ENCODE results near the gene AARSD1.

Gene AARSD1

GRCh38 chr17:42913981-42914617, 50.2 kb downstream of the AARSD1 start:
- H4K20me1 ChIP-seq (ENCODE audit: control insufficient read depth, insufficient read depth, low read depth, low read length): no peaks in the 10 kb centered on the region
- H3K36me3 ChIP-seq (ENCODE audit: control insufficient read depth, low read length): no peaks in the 10 kb centered on the region
- no peaks in the 10 kb centered on the region for H3K9me3 ChIP-seq (ENCODE audit: control insufficient read depth, insufficient read depth, low read length)
- no peaks in the 10 kb centered on the region for H3F3A ChIP-seq (ENCODE audit: control insufficient read depth, insufficient read depth)
- H3K4me2 ChIP-seq (ENCODE audit: low read length): no peak overlapping the region
- no peak overlapping the region for H3K27ac ChIP-seq (ENCODE audit: low read depth, low read length)
- peaks cover 5% of the 10 kb centered on the region; the same call in 1 of the 2 replicates for H3K27me3 ChIP-seq (ENCODE audit: control insufficient read depth, low read length)
- TF ChIP-seq EZH2phosphoT487 (IDR thresholded peaks at IDR 0.05; ENCODE audit: borderline replicate concordance, low read length) (no peak), CTCF (IDR thresholded peaks at IDR 0.05; ENCODE audit: low read depth, low read length, poor library complexity, severe bottlenecking) (no peak)
- H3K4me3 ChIP-seq (ENCODE audit: low read length): no peak overlapping the region
- peaks cover 5% of the 10 kb centered on the region for H3K4me1 ChIP-seq (ENCODE audit: control insufficient read depth, low read length)
- H3K79me2 ChIP-seq (ENCODE audit: control insufficient read depth, low read length): no peaks in the 10 kb centered on the region
- no peaks in the 10 kb centered on the region for H3K9me2 ChIP-seq (replicated peaks; ENCODE audit: control insufficient read depth, low read length)

- Histone ChIP-seq H3K9me3 (ENCODE audit: control insufficient read depth, insufficient read depth, low read length) (no peaks in the 10 kb centered on the region), H3K27me3 (ENCODE audit: control insufficient read depth, low read length) (peaks cover 2% of the 10 kb centered on the region; the same call in 1 of the 2 replicates), H3K27ac (ENCODE audit: low read depth, low read length) (no peak overlapping the region), H3K4me3 (ENCODE audit: low read length) (no peak overlapping the region), H3F3A (ENCODE audit: control insufficient read depth, insufficient read depth) (no peaks in the 10 kb centered on the region), H4K20me1 (ENCODE audit: control insufficient read depth, insufficient read depth, low read depth, low read length) (no peaks in the 10 kb centered on the region), H3K79me2 (ENCODE audit: control insufficient read depth, low read length) (no peaks in the 10 kb centered on the region), H3K4me1 (ENCODE audit: control insufficient read depth, low read length) (peaks cover 11% of the 10 kb centered on the region), H3K4me2 (ENCODE audit: low read length) (no peak overlapping the region), H3K9me2 (replicated peaks; ENCODE audit: control insufficient read depth, low read length) (no peaks in the 10 kb centered on the region), H3K36me3 (ENCODE audit: control insufficient read depth, low read length) (no peaks in the 10 kb centered on the region)
- TF ChIP-seq CTCF (IDR thresholded peaks at IDR 0.05; ENCODE audit: low read depth, low read length, poor library complexity, severe bottlenecking) (no peak), EZH2phosphoT487 (IDR thresholded peaks at IDR 0.05; ENCODE audit: borderline replicate concordance, low read length) (no peak)
Measured at GRCh38 chr17:42913522-42913921, 50.7 kb downstream of the AARSD1 start.

- no peaks in the 10 kb centered on the region for H3F3A ChIP-seq (ENCODE audit: control insufficient read depth, insufficient read depth)
- no peak overlapping the region for H3K4me3 ChIP-seq (ENCODE audit: low read length)
- no peaks in the 10 kb centered on the region for H4K20me1 ChIP-seq (ENCODE audit: control insufficient read depth, insufficient read depth, low read depth, low read length)
- H3K9me2 ChIP-seq (replicated peaks; ENCODE audit: control insufficient read depth, low read length): no peaks in the 10 kb centered on the region
- TF ChIP-seq CTCF (IDR thresholded peaks at IDR 0.05; ENCODE audit: low read depth, low read length, poor library complexity, severe bottlenecking) (no peak), EZH2phosphoT487 (IDR thresholded peaks at IDR 0.05; ENCODE audit: borderline replicate concordance, low read length) (no peak)
- H3K27ac ChIP-seq (ENCODE audit: low read depth, low read length): no peak overlapping the region
- no peaks in the 10 kb centered on the region for H3K9me3 ChIP-seq (ENCODE audit: control insufficient read depth, insufficient read depth, low read length)
- peak overlapping the region; percentile 22 for H3K4me2 ChIP-seq (ENCODE audit: low read length)
- no peaks in the 10 kb centered on the region for H3K79me2 ChIP-seq (ENCODE audit: control insufficient read depth, low read length)
- H3K27me3 ChIP-seq (ENCODE audit: control insufficient read depth, low read length): peaks cover 7% of the 10 kb centered on the region; the same call in 1 of the 2 replicates
- H3K36me3 ChIP-seq (ENCODE audit: control insufficient read depth, low read length): no peaks in the 10 kb centered on the region
- H3K4me1 ChIP-seq (ENCODE audit: control insufficient read depth, low read length): peaks cover 19% of the 10 kb centered on the region
Measured at GRCh38 chr17:42908872-42909700, 55.2 kb downstream of the AARSD1 start.
